Coronary artery (tissue), 2 donors: Measurements from ENCODE around the gene TMEM132D.
"Not testable (repeated sequence)": the region's sequence is repeated elsewhere in the genome, so short reads cannot be mapped to it uniquely, and the experiment has no call there.

Source experiments
- DNase-seq: peaks from one replicate; pipeline ENCODE4 v3.0.0-alpha.2; 2017; ENCODE audit warnings: low spot score
- H3K27ac ChIP-seq, 2 donors: fragments of 200-600 bp; sonication (generic); one replicate each; pipeline ENCODE4 v1.5.1; 2016 to 2019
- H3K4me3 ChIP-seq: fragments of 200-600 bp; sonication (generic); 2 replicates; pipeline ENCODE4 v1.5.1; 2016; ENCODE audit warnings: mild to moderate bottlenecking, moderate library complexity
- CTCF ChIP-seq: fragments of 200-600 bp; sonication (generic); IDR thresholded peaks from one replicate; pipeline ENCODE4 v1.5.1; 2019; ENCODE audit warnings: antibody characterized with exemption

Gene TMEM132D

GRCh38 chr12:129202109-129202814 lies 701.6 kb downstream of the TMEM132D start:
- no peak for TF ChIP-seq CTCF
- no peak overlapping the region for H3K4me3 ChIP-seq
- no peak for DNase-seq
- H3K27ac ChIP-seq: no peak overlapping the region

GRCh38 chr12:129201029-129201428 lies 702.8 kb downstream of the TMEM132D start:
- Histone ChIP-seq H3K27ac (no peak overlapping the region), H3K4me3 (no peak overlapping the region)
- no peak for DNase-seq
- no peak for TF ChIP-seq CTCF

GRCh38 chr12:129200576-129200975 lies 703.2 kb downstream of the TMEM132D start:
- H3K27ac ChIP-seq: no peak overlapping the region
- DNase-seq: no peak
- TF ChIP-seq CTCF: no peak
- no peak overlapping the region for H3K4me3 ChIP-seq

- TF ChIP-seq CTCF: no peak
- Histone ChIP-seq H3K4me3 (no peak overlapping the region), H3K27ac (no peak overlapping the region)
- no peak for DNase-seq
Measured at GRCh38 chr12:129196927-129197326, 706.9 kb downstream of the TMEM132D start.

- no peak overlapping the region for H3K27ac ChIP-seq
- no peak for DNase-seq
- H3K4me3 ChIP-seq: no peak overlapping the region
- TF ChIP-seq CTCF: no peak
Measured at GRCh38 chr12:129195081-129195480, 708.7 kb downstream of the TMEM132D start.

- no peak for TF ChIP-seq CTCF
- no peak for DNase-seq
- Histone ChIP-seq H3K4me3 (no peak overlapping the region), H3K27ac (no peak overlapping the region)
Measured at GRCh38 chr12:129193263-129193871, 710.5 kb downstream of the TMEM132D start.

- Histone ChIP-seq H3K27ac (no peak overlapping the region), H3K4me3 (no peak overlapping the region)
- TF ChIP-seq CTCF: no peak
- no peak for DNase-seq
Measured at GRCh38 chr12:129190827-129191226, 713.0 kb downstream of the TMEM132D start.

GRCh38 chr12:129189879-129190278 lies 713.9 kb downstream of the TMEM132D start:
- not testable (repeated sequence) for H3K27ac ChIP-seq, DNase-seq, H3K4me3 ChIP-seq
